Ectodermal cell (in vitro differentiated cells): ENCODE data around the gene GPN3.
"Not testable (repeated sequence)": the region's sequence is repeated elsewhere in the genome, so short reads cannot be mapped to it uniquely, and the experiment has no call there.

Experiments
- H3K27ac ChIP-seq: 2 replicates; pipeline ENCODE4 v1.7.0; 2013; ENCODE audit warnings: mild to moderate bottlenecking, low read depth, low read length; ENCODE audit not compliant: insufficient read depth, poor library complexity, severe bottlenecking
- H3K27me3 ChIP-seq: 2 replicates; pipeline ENCODE4 v1.7.0; 2013; ENCODE audit warnings: mild to moderate bottlenecking, low read length; ENCODE audit not compliant: insufficient read depth, control insufficient read depth, poor library complexity, severe bottlenecking
- H3K36me3 ChIP-seq: one replicate; pipeline ENCODE4 v1.7.0; 2013; ENCODE audit warnings: low read length; ENCODE audit not compliant: control insufficient read depth, insufficient read depth
- H3K4me1 ChIP-seq: one replicate; pipeline ENCODE4 v1.7.0; 2013; ENCODE audit warnings: low read length; ENCODE audit not compliant: control insufficient read depth, insufficient read depth
- H3K4me3 ChIP-seq: 2 replicates; pipeline ENCODE4 v1.7.0; 2013; ENCODE audit warnings: low read depth, low read length, control low read depth; ENCODE audit not compliant: insufficient read depth
- H3K9me3 ChIP-seq: 2 replicates; pipeline ENCODE4 v1.7.0; 2013; ENCODE audit warnings: mild to moderate bottlenecking, low read length, moderate library complexity; ENCODE audit not compliant: control insufficient read depth
- WGBS, 2 experiments: methylation state at CpG; one replicate each; pipeline ENCODE4 v1.1.7; 2013; ENCODE audit warnings: missing lambda C conversion rate in 2 of 2; 5-methylcytosine and 5-hydroxymethylcytosine counted together

Gene GPN3

DNA sequence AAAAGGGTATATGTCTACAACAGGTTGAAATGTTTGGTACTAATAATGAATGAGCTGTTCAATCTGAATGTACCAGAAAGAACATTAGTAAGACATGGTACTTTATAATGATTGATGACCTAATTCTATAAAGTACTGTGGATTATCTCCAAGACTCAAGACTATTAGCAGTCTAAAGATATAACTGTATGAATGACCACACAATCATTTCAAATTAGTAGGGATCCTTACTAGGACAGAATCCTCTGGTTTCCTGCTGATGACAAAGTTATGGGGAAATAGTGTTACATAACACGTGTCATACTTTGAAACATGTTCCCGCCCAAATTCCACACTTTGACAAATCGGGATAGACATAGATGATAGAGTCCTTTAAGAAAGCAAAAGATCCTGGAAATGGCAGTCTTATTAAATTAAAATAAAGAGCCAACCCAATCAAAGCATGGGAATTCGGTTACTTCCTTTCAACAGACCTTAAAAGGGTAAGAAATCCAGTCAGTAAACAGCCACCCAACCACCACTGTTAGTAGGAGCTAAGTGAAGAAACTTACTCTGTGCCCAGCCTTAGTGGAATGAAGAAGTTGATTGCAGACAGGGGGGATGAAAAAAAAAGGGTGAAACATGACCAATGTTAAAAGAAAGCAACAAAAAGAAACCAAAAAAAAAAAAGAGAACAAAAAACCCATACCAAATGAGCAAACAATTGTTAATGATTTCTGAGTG lies 31.1 kb upstream of the GPN3 start:
- H3K4me3 ChIP-seq, result no peak overlapping the region
- no peaks in the 10 kb centered on the region for H3K9me3 ChIP-seq
- peaks cover 4% of the 10 kb centered on the region for H3K36me3 ChIP-seq
- H3K4me1 ChIP-seq, result peaks cover 5% of the 10 kb centered on the region
- H3K27ac ChIP-seq, result no peak overlapping the region
- peaks cover 8% of the 10 kb centered on the region for H3K27me3 ChIP-seq
- 87 to 99% methylated on average over 4 of the region's 4 CpGs for WGBS, 2 experiments

GRCh38 chr12:110475426-110475825 lies 7.4 kb upstream of the GPN3 start:
- Histone ChIP-seq H3K36me3 (no peaks in the 10 kb centered on the region), H3K9me3 (no peaks in the 10 kb centered on the region), H3K4me1 (no peaks in the 10 kb centered on the region), H3K27ac (no peak overlapping the region), H3K27me3 (no peaks in the 10 kb centered on the region), H3K4me3 (no peak overlapping the region)
- WGBS, 2 experiments, result 92 to 97% methylated on average over 7 of the region's 7 CpGs

GRCh38 chr12:110467847-110468213 lies 227 bp downstream of the GPN3 start:
- Histone ChIP-seq H3K36me3 (peaks cover 5% of the 10 kb centered on the region), H3K9me3 (no peaks in the 10 kb centered on the region), H3K27ac (no peak overlapping the region), H3K4me1 (no peaks in the 10 kb centered on the region), H3K27me3 (no peaks in the 10 kb centered on the region), H3K4me3 (peak overlapping the region; percentile 80)
- WGBS, 2 experiments, result 0% methylated on average over 12 to 15 of the region's 15 CpGs

DNA sequence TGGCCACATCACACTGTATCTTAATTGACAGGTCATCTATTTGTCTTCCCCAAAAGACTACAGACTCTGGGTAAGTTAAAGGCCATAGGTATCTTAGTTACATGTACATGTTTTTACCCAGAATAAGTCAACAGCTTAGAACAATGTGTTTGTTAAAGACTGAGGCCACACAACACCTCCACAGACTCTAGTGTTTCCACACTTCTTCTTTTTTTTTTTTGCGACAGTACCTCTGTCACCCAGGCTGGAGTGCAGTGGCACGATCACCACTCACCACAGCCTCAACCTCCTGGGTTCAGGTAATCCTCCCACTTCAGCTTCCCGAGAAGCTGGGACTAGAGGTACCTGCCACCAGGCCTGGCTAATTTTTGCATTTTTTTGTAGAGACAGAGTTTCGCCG lies 1.3 kb downstream of the GPN3 start:
- Histone ChIP-seq H3K4me3 (peak overlapping the region; percentile 80), H3K27ac (no peak overlapping the region), H3K4me1 (no peaks in the 10 kb centered on the region), H3K9me3 (no peaks in the 10 kb centered on the region), H3K36me3 (peaks cover 5% of the 10 kb centered on the region), H3K27me3 (no peaks in the 10 kb centered on the region)
- 85% methylated on average over 5 of the region's 5 CpGs for WGBS, 2 experiments

DNA sequence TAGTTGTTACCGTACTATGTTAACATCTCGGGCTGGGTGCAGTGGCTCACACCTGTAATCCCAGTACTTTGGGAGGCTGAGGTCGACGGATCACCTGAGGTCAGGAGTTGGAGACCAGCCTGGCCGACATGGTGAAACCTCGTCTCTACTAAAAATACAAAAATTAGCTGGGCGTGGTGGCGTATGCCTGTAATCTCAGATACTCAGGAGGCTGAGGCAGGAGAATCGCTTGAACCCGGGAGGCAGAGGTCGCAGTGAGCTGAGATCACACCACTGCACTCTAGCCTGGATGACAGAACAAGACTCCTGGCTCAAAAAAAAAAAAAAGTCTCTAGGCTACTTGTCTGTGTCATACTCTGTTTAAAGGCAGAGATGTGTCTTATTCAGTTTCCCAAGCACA lies 2.3 kb downstream of the GPN3 start:
- H3K4me3 ChIP-seq, H3K9me3 ChIP-seq, H3K27me3 ChIP-seq, H3K36me3 ChIP-seq, H3K27ac ChIP-seq, H3K4me1 ChIP-seq: not testable (repeated sequence)
- 91 to 97% methylated on average over 11 of the region's 11 CpGs for WGBS, 2 experiments

GRCh38 chr12:110465024-110465423 lies 3.0 kb downstream of the GPN3 start:
- H3K27me3 ChIP-seq, result no peaks in the 10 kb centered on the region
- no peak overlapping the region for H3K4me3 ChIP-seq
- 93 to 95% methylated on average over 2 of the region's 2 CpGs for WGBS, 2 experiments
- no peaks in the 10 kb centered on the region for H3K9me3 ChIP-seq
- H3K27ac ChIP-seq, result no peak overlapping the region
- no peaks in the 10 kb centered on the region for H3K4me1 ChIP-seq
- H3K36me3 ChIP-seq, result peaks cover 5% of the 10 kb centered on the region

DNA sequence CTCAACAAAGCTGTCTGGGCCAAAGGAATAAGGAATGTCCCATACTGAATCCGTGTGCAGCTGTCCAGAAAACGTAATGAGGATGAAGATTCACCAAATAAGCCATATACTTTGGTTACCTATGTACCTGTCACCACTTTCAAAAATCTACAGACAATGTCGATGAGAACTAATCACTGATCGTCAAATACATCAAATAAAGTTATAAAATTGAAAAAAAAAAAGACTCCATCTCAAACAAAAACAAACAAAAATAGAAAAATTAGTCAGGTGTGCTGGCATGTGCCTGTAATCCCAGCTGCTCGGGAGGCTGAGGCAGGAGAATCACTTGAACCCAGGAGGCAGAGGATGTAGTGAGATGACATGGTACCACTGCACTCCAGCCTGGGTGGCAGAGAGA lies 6.9 kb downstream of the GPN3 start:
- H3K9me3 ChIP-seq, H3K27me3 ChIP-seq, H3K4me1 ChIP-seq, H3K4me3 ChIP-seq, H3K27ac ChIP-seq: not testable (repeated sequence)
- peaks cover 10% of the 10 kb centered on the region for H3K36me3 ChIP-seq
- 95 to 97% methylated on average over 4 to 5 of the region's 5 CpGs for WGBS, 2 experiments

DNA sequence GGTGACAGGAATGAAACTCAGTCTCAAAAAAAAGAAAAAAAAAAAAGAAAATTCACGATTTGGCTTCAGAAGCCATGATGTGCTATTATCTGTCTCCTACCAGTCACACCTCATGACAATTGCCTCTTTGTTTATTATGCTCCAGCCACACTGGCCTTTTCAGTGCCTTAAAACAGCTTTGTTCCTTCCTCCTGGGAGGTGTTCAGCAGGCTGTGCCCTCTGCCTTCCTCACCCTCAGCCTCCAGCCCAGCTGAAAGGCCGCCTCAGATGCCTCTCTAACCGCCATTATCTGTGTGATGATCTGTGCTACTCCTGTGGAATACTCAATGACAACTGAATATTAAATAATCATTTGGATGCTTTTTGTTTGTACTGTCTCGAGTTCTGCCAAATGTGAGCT lies 9.3 kb downstream of the GPN3 start:
- H3K9me3 ChIP-seq, result no peaks in the 10 kb centered on the region
- H3K36me3 ChIP-seq, result peaks cover 13% of the 10 kb centered on the region
- no peaks in the 10 kb centered on the region for H3K4me1 ChIP-seq
- H3K4me3 ChIP-seq, result no peak overlapping the region
- 90 to 97% methylated on average over 4 of the region's 4 CpGs for WGBS, 2 experiments
- no peaks in the 10 kb centered on the region for H3K27me3 ChIP-seq
- no peak overlapping the region for H3K27ac ChIP-seq

DNA sequence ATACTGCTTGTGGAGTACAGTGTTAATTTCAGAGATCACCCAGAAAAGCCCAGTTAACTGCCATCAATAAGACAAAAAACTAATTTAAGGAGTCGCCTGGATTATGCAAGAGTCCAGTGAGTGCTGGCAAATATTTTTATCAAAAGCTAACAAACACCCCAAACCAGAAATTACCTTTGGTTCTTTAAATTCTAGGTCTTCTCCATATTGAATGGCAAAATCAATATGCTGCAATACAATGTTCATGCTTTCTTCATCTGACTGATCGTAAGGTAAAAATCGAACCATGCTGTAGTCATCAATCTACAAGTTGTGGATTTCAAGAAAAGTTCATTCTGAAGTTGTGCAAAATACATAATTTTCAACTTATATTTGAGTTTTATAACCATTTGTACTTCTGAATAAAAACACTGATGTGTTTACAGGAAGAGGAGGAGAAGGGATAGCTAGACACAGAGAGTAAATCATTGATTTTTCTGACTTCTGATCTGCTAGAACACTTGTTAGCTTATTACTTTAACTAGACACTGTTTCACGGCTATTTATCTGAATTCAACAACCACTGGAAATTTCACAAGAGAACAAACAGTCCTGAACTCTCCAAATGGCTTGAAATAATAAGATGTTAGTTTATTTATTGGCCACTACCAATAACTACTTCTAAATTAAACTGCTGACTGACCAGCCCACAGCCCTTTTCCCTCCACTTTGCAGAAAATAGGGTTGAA lies 14.3 kb downstream of the GPN3 start:
- Histone ChIP-seq H3K27me3 (no peaks in the 10 kb centered on the region), H3K4me3 (no peak overlapping the region), H3K9me3 (no peaks in the 10 kb centered on the region), H3K4me1 (no peaks in the 10 kb centered on the region), H3K27ac (no peak overlapping the region), H3K36me3 (peaks cover 17% of the 10 kb centered on the region)
- WGBS, 2 experiments, result 92% methylated on average over 2 to 4 of the region's 4 CpGs

- Histone ChIP-seq H3K27ac (no peak overlapping the region), H3K36me3 (peaks cover 12% of the 10 kb centered on the region), H3K27me3 (no peaks in the 10 kb centered on the region), H3K4me1 (no peaks in the 10 kb centered on the region), H3K9me3 (no peaks in the 10 kb centered on the region), H3K4me3 (no peak overlapping the region)
- WGBS, 2 experiments, result 87 to 91% methylated on average over 1 of the region's 1 CpG
Observed at GRCh38 chr12:110451263-110451662, 16.8 kb downstream of the GPN3 start.
